A673 (cell line): ENCODE measurements around the gene EFHC1. TPM values are rescaled to one million over a fixed set of nuclear protein-coding genes. Genes with fewer than 3 reads are reported as not detected.
A peak's percentile ranks its signal among the peaks of the same experiment; 100 is the strongest.

Source experiments
- BruUV-seq: library from RNA; stranded (reverse); fragments of 400-500 nt; replicated peaks from 2 replicates; lab custom pipeline; 2021; lab: Mats Ljungman, UMichigan
- CTCF ChIA-PET: fragments of 300-600 bp; sonication (Branson Sonifier 250); formaldehyde crosslinking; loops from one replicate; lab custom pipeline; 2022; ENCODE audit warnings: antibody characterized with exemption; lab: Charles Lee
- POLR2A ChIA-PET: fragments of 300-600 bp; sonication (Branson Sonifier 250); formaldehyde crosslinking; loops from one replicate; lab custom pipeline; 2022; ENCODE audit warnings: antibody characterized with exemption; ENCODE audit not compliant: low non-redundant PET; lab: Charles Lee
- DNase-seq: peaks from one replicate; pipeline ENCODE4 v3.0.0-alpha.2; 2015; ENCODE audit warnings: low spot score
- H3K27ac ChIP-seq: fragments of 200-600 bp; sonication (generic); 2 replicates; pipeline ENCODE4 v1.5.1; 2016; ENCODE audit warnings: mixed run types, low read depth, mild to moderate bottlenecking, mixed read lengths, antibody characterized with exemption, low read length; ENCODE audit not compliant: poor library complexity, severe bottlenecking
- H3K27me3 ChIP-seq: fragments of 200-600 bp; sonication (generic); replicated peaks from 2 replicates; pipeline ENCODE4 v1.6.1; 2017; ENCODE audit warnings: mixed run types, low read depth, mild to moderate bottlenecking, mixed read lengths, antibody characterized with exemption, low read length; ENCODE audit not compliant: insufficient read depth, poor library complexity
- H3K36me3 ChIP-seq: fragments of 200-600 bp; sonication (generic); 2 replicates; pipeline ENCODE4 v1.6.1; 2016; ENCODE audit warnings: mixed run types, mild to moderate bottlenecking, mixed read lengths, antibody characterized with exemption, low read length; ENCODE audit not compliant: insufficient read depth, poor library complexity, severe bottlenecking
- H3K4me1 ChIP-seq: fragments of 200-600 bp; sonication (generic); 2 replicates; pipeline ENCODE4 v1.6.1; 2017; ENCODE audit warnings: mixed run types, mild to moderate bottlenecking, mixed read lengths, antibody characterized with exemption, low read length; ENCODE audit not compliant: insufficient read depth, poor library complexity, severe bottlenecking
- H3K4me3 ChIP-seq: fragments of 200-600 bp; sonication (generic); 2 replicates; pipeline ENCODE4 v1.5.1; 2016; ENCODE audit warnings: low read depth, mixed run types, mild to moderate bottlenecking, mixed read lengths, low read length; ENCODE audit not compliant: poor library complexity, severe bottlenecking
- H3K9me3 ChIP-seq: fragments of 200-600 bp; sonication (generic); 2 replicates; pipeline ENCODE4 v1.6.1; 2016; ENCODE audit warnings: mixed run types, low read depth, mild to moderate bottlenecking, mixed read lengths, antibody characterized with exemption, low read length; ENCODE audit not compliant: poor library complexity, severe bottlenecking
- CTCF ChIP-seq: fragments of 300-800, 200-600 bp; sonication (generic); conservative IDR thresholded peaks from 2 replicates; pipeline ENCODE4 v1.5.1; 2017; ENCODE audit warnings: low read depth, mild to moderate bottlenecking, antibody characterized with exemption, low read length, moderate library complexity, mixed read lengths
- EZH2 ChIP-seq: fragments of 200-600 bp; sonication (generic); IDR thresholded peaks from 2 replicates; pipeline ENCODE4 v1.6.1; 2017; ENCODE audit warnings: borderline replicate concordance, low read depth, mild to moderate bottlenecking, mixed read lengths, antibody characterized with exemption, low read length; ENCODE audit not compliant: poor library complexity, severe bottlenecking
- intact Hi-C: fragments of 100-400 bp; cut with micrococcal nuclease; formaldehyde crosslinking; loops from one replicate; pipeline ENCODE4 v1.10.0; 2022; ENCODE audit not compliant: unreplicated experiment
- total RNA-seq: library from RNA; stranded (reverse); gene quantifications from 2 replicates; pipeline ENCODE4 v1.2.3, GENCODE V29; 2021

EFHC1 gene
- total RNA-seq, 1 experiment from 2014 or later: 16.9 TPM

- TF ChIP-seq CTCF: no peak
- TF ChIP-seq EZH2: no peak
- POLR2A ChIA-PET: no interaction called here
- Histone ChIP-seq H3K4me3 (no peak overlapping the region), H3K27ac (no peak overlapping the region), H3K36me3 (no peaks in the 10 kb centered on the region), H3K27me3 (no peaks in the 10 kb centered on the region), H3K9me3 (no peaks in the 10 kb centered on the region), H3K4me1 (peaks cover 20% of the 10 kb centered on the region)
- no TSS peak for BruUV-seq
- CTCF ChIA-PET: no interaction called here
- intact Hi-C loops: no loop called here
- no peak for DNase-seq
Observed at GRCh38 chr6:52513464-52513863, 93.3 kb downstream of the EFHC1 start.

- intact Hi-C loops: no loop called here
- H3K9me3 ChIP-seq: no peaks in the 10 kb centered on the region
- H3K36me3 ChIP-seq: no peaks in the 10 kb centered on the region
- no peaks in the 10 kb centered on the region for H3K27me3 ChIP-seq
- H3K27ac ChIP-seq: no peak overlapping the region
- H3K4me3 ChIP-seq: no peak overlapping the region
- BruUV-seq: no TSS peak
- peaks cover 20% of the 10 kb centered on the region for H3K4me1 ChIP-seq
- CTCF ChIA-PET: no interaction called here
- no peak for DNase-seq
- TF ChIP-seq CTCF: no peak
- no peak for TF ChIP-seq EZH2
- POLR2A ChIA-PET: no interaction called here
Observed at GRCh38 chr6:52513896-52514295, 93.8 kb downstream of the EFHC1 start.

GRCh38 chr6:52514514-52514913 is 94.4 kb downstream of the EFHC1 start:
- no peak overlapping the region for H3K4me3 ChIP-seq
- peak; percentile 34 for DNase-seq
- no peak for TF ChIP-seq EZH2
- TF ChIP-seq CTCF: no peak
- no TSS peak for BruUV-seq
- H3K27ac ChIP-seq: no peak overlapping the region
- intact Hi-C loops: no loop called here
- no peaks in the 10 kb centered on the region for H3K27me3 ChIP-seq
- peaks cover 20% of the 10 kb centered on the region for H3K4me1 ChIP-seq
- no peaks in the 10 kb centered on the region for H3K9me3 ChIP-seq
- ChIA-PET POLR2A (no interaction called here), CTCF (no interaction called here)
- no peaks in the 10 kb centered on the region for H3K36me3 ChIP-seq
